Karpas-422 (cell line): Measurements from ENCODE around the gene SGIP1. TPM values are rescaled to one million over a fixed set of nuclear protein-coding genes. Genes with fewer than 3 reads are reported as not detected.
"Not testable (repeated sequence)": the region's sequence is repeated elsewhere in the genome, so short reads cannot be mapped to it uniquely, and the experiment has no call there.

Source experiments
- DNase-seq: peaks from one replicate; pipeline ENCODE4 v3.0.0-alpha.2; 2015
- H2AFZ ChIP-seq: fragments of 200-600 bp; sonication (generic); 2 replicates; pipeline ENCODE4 v1.6.1; 2014; ENCODE audit warnings: antibody characterized with exemption, low read length, mixed read lengths
- H3K27ac ChIP-seq: fragments of 200-600 bp; sonication (generic); 2 replicates; pipeline ENCODE4 v1.5.1; 2014; ENCODE audit warnings: mild to moderate bottlenecking, low read length, moderate library complexity
- H3K27me3 ChIP-seq: fragments of 200-600 bp; sonication (generic); 2 replicates; pipeline ENCODE4 v1.6.1; 2014; ENCODE audit warnings: low read length, mixed read lengths
- H3K36me3 ChIP-seq: fragments of 200-600 bp; sonication (generic); 2 replicates; pipeline ENCODE4 v1.6.1; 2014; ENCODE audit warnings: low read length, mixed read lengths; ENCODE audit not compliant: insufficient read depth
- H3K4me1 ChIP-seq: fragments of 200-600 bp; sonication (generic); 2 replicates; pipeline ENCODE4 v1.6.1; 2014; ENCODE audit warnings: mild to moderate bottlenecking, low read length, mixed read lengths
- H3K4me2 ChIP-seq: fragments of 200-600 bp; sonication (generic); 2 replicates; pipeline ENCODE4 v1.6.1; 2014; ENCODE audit warnings: low read length, low read depth, mild to moderate bottlenecking; ENCODE audit not compliant: poor library complexity, severe bottlenecking
- H3K4me3 ChIP-seq: fragments of 200-600 bp; sonication (generic); 2 replicates; pipeline ENCODE4 v1.5.1; 2014; ENCODE audit warnings: mild to moderate bottlenecking, antibody characterized with exemption, low read length, mixed read lengths
- H3K79me2 ChIP-seq: fragments of 200-600 bp; sonication (generic); 2 replicates; pipeline ENCODE4 v1.6.1; 2014; ENCODE audit warnings: mild to moderate bottlenecking, low read length, mixed read lengths
- H3K9ac ChIP-seq: fragments of 200-600 bp; sonication (generic); 2 replicates; pipeline ENCODE4 v1.6.0; 2014; ENCODE audit warnings: low read length
- H3K9me2 ChIP-seq: fragments of 200-600 bp; sonication (generic), shearing (Covaris generic); replicated peaks from 2 replicates; pipeline ENCODE4 v1.6.0; 2014; ENCODE audit warnings: mild to moderate bottlenecking, low read length, moderate library complexity; ENCODE audit not compliant: insufficient read depth
- H3K9me3 ChIP-seq: fragments of 300-700, 200-600 bp; sonication (generic); 2 replicates; pipeline ENCODE4 v1.6.1; 2014; ENCODE audit warnings: low read length, mixed read lengths
- H4K20me1 ChIP-seq: fragments of 200-600 bp; sonication (generic); 2 replicates; pipeline ENCODE4 v1.6.1; 2014; ENCODE audit warnings: mild to moderate bottlenecking, antibody characterized with exemption, low read length, low read depth; ENCODE audit not compliant: insufficient read depth
- total RNA-seq: library from RNA; depleted of rRNA; stranded (reverse); fragments of >200 nt; shearing (Covaris generic); gene quantifications from 2 replicates; pipeline ENCODE4 v1.2.3, GENCODE V29; 2014; ENCODE audit warnings: low replicate concordance

Gene SGIP1
- total RNA-seq, 1 experiment from 2014 or later, result not detected

DNA sequence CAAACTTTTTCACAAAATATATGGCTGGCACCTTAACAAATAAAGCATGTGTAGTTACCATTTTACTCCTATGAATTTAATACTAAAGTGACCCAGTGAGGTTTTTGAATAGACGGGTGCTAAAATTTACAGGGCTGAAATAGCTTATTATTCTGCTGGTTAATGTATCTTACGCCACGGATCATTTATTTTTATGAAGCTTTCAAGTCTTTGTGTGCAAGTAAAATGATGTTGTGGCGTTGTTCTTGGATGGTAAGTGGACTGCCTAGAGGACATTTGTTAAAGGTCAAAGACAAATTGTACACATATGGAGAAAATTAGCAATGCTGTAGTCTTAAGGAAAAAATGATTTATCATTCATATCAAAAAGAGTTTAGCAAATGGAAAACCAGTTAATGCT lies 244.3 kb downstream of the SGIP1 start:
- no peak for DNase-seq
- H3K36me3 ChIP-seq, result no peaks in the 10 kb centered on the region
- H3K27ac ChIP-seq, result no peak overlapping the region
- no peaks in the 10 kb centered on the region for H3K27me3 ChIP-seq
- no peaks in the 10 kb centered on the region for H3K9me2 ChIP-seq
- H4K20me1 ChIP-seq, result no peaks in the 10 kb centered on the region
- H2AFZ ChIP-seq, result no peak overlapping the region
- no peak overlapping the region for H3K4me2 ChIP-seq
- no peak overlapping the region for H3K4me3 ChIP-seq
- H3K9me3 ChIP-seq, result no peaks in the 10 kb centered on the region
- no peaks in the 10 kb centered on the region for H3K4me1 ChIP-seq
- no peak overlapping the region for H3K9ac ChIP-seq
- H3K79me2 ChIP-seq, result no peaks in the 10 kb centered on the region

DNA sequence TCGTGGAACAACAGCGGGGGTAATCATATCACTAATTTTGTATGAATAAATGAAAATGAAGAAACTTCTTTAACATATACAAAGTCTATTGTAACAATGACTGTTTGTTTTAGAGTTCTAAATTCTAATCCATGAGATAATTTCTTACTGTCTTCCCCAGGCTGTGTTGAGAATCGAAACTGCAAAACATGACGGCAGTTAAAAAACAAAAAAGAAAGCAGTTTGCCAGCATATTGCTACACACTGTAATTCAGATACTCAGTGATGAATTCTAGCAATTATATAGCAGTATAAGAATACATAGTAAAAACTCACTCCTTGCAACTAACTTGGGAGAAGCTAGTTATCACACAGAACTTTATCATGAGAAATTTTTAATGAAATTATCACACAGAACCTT lies 245.0 kb downstream of the SGIP1 start:
- no peaks in the 10 kb centered on the region for H3K27me3 ChIP-seq
- H4K20me1 ChIP-seq, result no peaks in the 10 kb centered on the region
- no peak overlapping the region for H3K27ac ChIP-seq
- H3K9ac ChIP-seq, result no peak overlapping the region
- no peak overlapping the region for H3K4me2 ChIP-seq
- H3K9me3 ChIP-seq, result no peaks in the 10 kb centered on the region
- H3K36me3 ChIP-seq, result no peaks in the 10 kb centered on the region
- H3K4me3 ChIP-seq, result no peak overlapping the region
- H3K4me1 ChIP-seq, result no peaks in the 10 kb centered on the region
- no peaks in the 10 kb centered on the region for H3K79me2 ChIP-seq
- H3K9me2 ChIP-seq, result no peaks in the 10 kb centered on the region
- no peak for DNase-seq
- no peak overlapping the region for H2AFZ ChIP-seq

DNA sequence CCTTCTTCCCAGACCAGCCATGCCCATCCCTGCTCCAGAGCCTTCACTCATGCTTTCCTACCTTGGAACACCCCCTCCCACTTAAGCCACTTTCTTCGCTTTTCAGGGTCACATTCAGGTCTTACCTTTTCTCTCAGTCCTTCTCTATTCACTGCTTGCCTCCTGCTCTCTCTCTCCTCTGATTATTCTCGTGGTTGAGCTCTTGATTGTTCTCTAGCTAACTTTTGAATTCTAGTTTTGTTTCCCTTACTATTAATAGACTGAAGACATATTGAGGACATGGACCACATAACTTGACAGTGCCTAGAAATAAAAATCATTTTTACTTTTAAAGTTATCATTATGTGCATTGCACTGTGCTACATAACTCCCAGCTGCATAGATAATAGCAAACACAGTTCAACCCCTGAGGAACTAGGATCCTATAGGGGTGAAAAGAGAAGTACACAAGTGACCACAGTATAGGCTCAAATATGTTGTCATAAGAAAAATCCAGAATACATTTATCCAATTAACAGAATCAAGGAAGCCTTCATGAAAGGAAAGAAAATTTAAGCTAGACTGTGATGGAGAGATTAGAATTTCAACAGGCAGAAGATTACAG lies 245.6 kb downstream of the SGIP1 start:
- H3K27ac ChIP-seq, result no peak overlapping the region
- no peaks in the 10 kb centered on the region for H4K20me1 ChIP-seq
- no peak overlapping the region for H3K4me3 ChIP-seq
- H3K79me2 ChIP-seq, result no peaks in the 10 kb centered on the region
- no peaks in the 10 kb centered on the region for H3K9me2 ChIP-seq
- H3K4me2 ChIP-seq, result no peak overlapping the region
- H2AFZ ChIP-seq, result no peak overlapping the region
- H3K9ac ChIP-seq, result no peak overlapping the region
- DNase-seq, result no peak
- H3K9me3 ChIP-seq, result no peaks in the 10 kb centered on the region
- H3K36me3 ChIP-seq, result no peaks in the 10 kb centered on the region
- no peaks in the 10 kb centered on the region for H3K4me1 ChIP-seq
- H3K27me3 ChIP-seq, result no peaks in the 10 kb centered on the region

DNA sequence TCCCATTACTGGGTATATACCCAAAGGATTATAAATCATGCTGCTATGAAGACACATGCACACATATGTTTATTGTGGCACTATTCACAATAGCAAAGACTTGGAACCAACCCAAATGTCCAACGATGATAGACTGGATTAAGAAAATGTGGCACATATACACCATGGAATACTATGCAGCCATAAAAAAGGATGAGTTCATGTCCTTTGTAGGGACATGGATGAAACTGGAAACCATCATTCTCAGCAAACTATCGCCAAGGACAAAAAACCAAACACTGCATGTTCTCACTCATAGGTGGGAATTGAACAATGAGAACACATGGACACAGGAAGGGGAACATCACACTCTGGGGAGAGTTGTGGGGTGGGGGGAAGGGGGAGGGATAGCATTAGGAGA lies 251.8 kb downstream of the SGIP1 start:
- not testable (repeated sequence) for H3K4me1 ChIP-seq, H3K4me3 ChIP-seq, H3K79me2 ChIP-seq, H2AFZ ChIP-seq, H3K27ac ChIP-seq, H3K36me3 ChIP-seq, DNase-seq, H3K9me3 ChIP-seq, H3K4me2 ChIP-seq, H3K27me3 ChIP-seq, H3K9me2 ChIP-seq, H3K9ac ChIP-seq, H4K20me1 ChIP-seq

DNA sequence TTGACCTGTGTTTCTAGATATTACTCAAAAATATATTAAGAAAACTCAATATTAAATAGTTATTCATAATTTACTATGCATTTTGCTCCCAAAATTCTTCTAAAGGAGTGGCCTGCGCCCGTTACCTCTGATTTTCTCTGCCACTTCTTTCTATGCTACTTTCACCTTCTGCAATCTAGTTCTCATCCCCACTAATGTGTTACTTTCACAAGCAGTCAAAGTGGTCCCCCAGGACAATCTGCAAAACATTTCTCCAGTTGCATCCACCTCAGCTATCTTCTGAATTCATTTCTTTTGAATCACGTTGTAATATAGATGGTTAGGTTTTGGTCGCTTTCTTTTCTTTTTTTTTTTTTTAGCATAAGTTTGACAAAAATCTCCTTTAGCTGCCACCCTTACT lies 253.7 kb downstream of the SGIP1 start:
- Histone ChIP-seq H3K4me2 (no peak overlapping the region), H3K79me2 (no peaks in the 10 kb centered on the region), H3K9ac (no peak overlapping the region), H3K9me2 (no peaks in the 10 kb centered on the region), H3K27me3 (no peaks in the 10 kb centered on the region), H3K4me3 (no peak overlapping the region), H3K27ac (no peak overlapping the region), H2AFZ (no peak overlapping the region), H3K36me3 (no peaks in the 10 kb centered on the region), H3K9me3 (no peaks in the 10 kb centered on the region), H4K20me1 (no peaks in the 10 kb centered on the region), H3K4me1 (no peaks in the 10 kb centered on the region)
- DNase-seq, result no peak

DNA sequence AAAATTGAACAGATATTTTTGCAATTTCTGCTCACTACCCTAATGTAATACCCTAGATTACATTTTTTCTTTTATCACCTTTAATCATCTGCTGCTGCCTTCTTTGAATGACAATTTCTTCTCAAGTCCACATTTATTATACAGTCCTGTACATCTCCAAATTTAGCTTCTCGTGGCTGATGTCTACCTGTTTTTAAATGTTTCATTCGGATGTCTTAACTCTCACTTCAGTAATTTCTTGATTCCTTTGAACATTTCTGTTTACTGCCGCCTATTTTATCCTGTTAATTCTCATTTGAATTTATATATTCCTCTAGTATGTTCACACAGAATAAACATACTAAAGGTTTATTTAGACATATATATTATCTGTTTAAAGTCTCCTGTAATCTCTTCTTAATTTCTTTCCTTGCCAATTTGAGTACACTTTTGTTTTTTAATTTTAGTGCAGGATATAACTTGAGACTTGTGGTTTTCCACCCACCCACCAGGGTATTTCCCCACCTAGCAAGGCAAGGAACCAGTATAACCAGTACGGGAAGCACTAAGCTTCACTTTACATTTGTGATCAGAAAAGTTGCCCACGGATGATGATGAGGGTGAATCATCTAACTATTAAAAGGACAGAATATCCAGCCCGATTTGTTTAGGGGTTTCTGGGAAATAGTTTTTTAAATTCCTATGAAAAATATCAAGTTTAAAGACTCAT lies 254.4 kb downstream of the SGIP1 start:
- no peaks in the 10 kb centered on the region for H3K9me3 ChIP-seq
- no peaks in the 10 kb centered on the region for H3K4me1 ChIP-seq
- H3K4me3 ChIP-seq, result no peak overlapping the region
- no peaks in the 10 kb centered on the region for H4K20me1 ChIP-seq
- H2AFZ ChIP-seq, result no peak overlapping the region
- no peak overlapping the region for H3K27ac ChIP-seq
- H3K27me3 ChIP-seq, result no peaks in the 10 kb centered on the region
- no peak overlapping the region for H3K4me2 ChIP-seq
- DNase-seq, result no peak
- no peak overlapping the region for H3K9ac ChIP-seq
- H3K79me2 ChIP-seq, result no peaks in the 10 kb centered on the region
- H3K36me3 ChIP-seq, result no peaks in the 10 kb centered on the region
- H3K9me2 ChIP-seq, result no peaks in the 10 kb centered on the region

DNA sequence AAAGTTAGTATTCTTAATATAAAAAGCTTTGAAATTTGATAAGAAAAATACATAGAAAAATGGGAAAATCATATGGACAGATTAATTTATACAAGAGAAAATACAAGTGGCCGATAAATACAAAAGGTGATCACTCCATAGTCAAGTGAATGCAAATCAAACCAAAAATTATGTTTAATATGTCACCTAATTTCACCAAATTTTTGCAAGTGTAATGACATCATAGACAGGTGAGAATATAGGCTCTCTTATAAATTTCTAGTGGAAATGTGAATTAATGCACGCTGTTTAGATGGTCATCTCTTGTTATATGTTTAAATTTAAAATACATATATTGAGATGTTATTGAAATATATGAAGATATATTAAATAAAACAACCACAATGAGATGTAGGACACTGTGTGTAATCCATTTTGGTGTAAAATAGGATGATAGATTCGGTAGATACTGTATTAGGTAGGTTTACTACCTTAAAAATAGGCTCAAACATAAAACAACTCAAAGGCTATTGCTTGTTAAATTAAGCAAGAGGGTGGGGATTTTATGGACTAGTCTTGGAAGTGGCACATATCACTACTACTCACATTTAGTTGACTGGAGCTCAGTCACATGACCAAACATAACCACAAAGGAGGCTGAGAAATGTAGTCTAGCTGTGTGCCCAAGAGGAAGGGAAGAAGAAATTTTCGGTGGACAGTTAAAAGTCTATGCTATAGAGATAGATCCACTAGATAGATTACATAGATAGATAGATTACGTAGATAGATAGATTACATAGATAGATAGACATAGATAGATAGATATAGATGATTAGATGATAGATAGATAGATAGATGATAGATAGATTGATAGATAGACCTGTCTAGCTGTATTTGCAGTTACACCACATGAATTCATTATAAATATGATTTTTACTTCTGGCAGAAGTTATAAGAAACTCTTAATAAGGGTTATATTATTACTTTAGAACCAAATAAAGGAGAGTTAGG lies 258.0 kb downstream of the SGIP1 start:
- DNase-seq, result no peak
- Histone ChIP-seq H3K27me3 (no peaks in the 10 kb centered on the region), H3K9ac (no peak overlapping the region), H3K36me3 (no peaks in the 10 kb centered on the region), H2AFZ (no peak overlapping the region), H3K4me1 (no peaks in the 10 kb centered on the region), H3K79me2 (no peaks in the 10 kb centered on the region), H3K4me3 (no peak overlapping the region), H3K4me2 (no peak overlapping the region), H3K27ac (no peak overlapping the region), H3K9me2 (no peaks in the 10 kb centered on the region), H4K20me1 (no peaks in the 10 kb centered on the region), H3K9me3 (no peaks in the 10 kb centered on the region)

DNA sequence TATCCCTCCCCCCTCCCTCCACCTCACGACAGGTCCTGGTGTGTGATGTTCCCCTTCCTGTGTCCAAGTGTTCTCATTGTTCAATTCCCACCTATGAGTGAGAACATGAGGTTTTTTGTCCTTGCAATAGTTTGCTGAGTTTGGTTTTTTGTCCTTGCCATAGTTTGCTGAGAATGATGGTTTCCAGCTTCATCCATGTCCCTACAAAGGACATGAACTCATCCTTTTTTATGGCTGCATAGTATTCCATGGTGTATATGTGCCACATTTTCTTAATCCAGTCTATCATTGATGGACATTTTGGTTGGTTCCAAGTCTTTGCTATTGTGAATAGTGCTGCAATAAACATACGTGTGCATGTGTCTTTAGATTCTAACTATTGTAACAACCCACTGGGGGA lies 261.9 kb downstream of the SGIP1 start:
- DNase-seq, H4K20me1 ChIP-seq, H3K27me3 ChIP-seq, H3K4me1 ChIP-seq, H3K9me3 ChIP-seq, H3K4me2 ChIP-seq, H3K9me2 ChIP-seq, H3K27ac ChIP-seq, H3K36me3 ChIP-seq, H3K79me2 ChIP-seq, H3K4me3 ChIP-seq, H3K9ac ChIP-seq, H2AFZ ChIP-seq: not testable (repeated sequence)
